ENCODE measurements around the gene KIF13A.
A peak's percentile ranks its signal among the peaks of the same experiment; 100 is the strongest.

Gene KIF13A

GRCh38 chr6:17987697-17988421 is 424 bp upstream of the KIF13A start:
- H3K27ac ChIP-seq, result no peak overlapping the region

GRCh38 chr6:17986656-17987446 is 584 bp downstream of the KIF13A start:
- DNase-seq (ENCODE audit: low read depth, low spot score), result no peak
- TF ChIP-seq EZH2 (IDR thresholded peaks at IDR 0.05), result no peak
- Histone ChIP-seq H3K27ac (no peak overlapping the region), H3K9me3 (ENCODE audit: low read depth, low read length) (no peaks in the 10 kb centered on the region), H3K36me3 (ENCODE audit: insufficient read depth, low read length) (no peaks in the 10 kb centered on the region), H3K9ac (ENCODE audit: insufficient read length) (peak overlapping the region; percentile 69), H3K4me3 (peak overlapping the region; percentile 89)

More at GRCh38 chr6:17987697-17988421, 424 bp upstream of the KIF13A start:
- no peak for DNase-seq (ENCODE audit: low read depth, low spot score)
- Histone ChIP-seq H3K9me3 (ENCODE audit: low read depth, low read length) (no peaks in the 10 kb centered on the region), H3K36me3 (ENCODE audit: insufficient read depth, low read length) (no peaks in the 10 kb centered on the region), H3K4me3 (peak overlapping the region; percentile 80), H3K9ac (ENCODE audit: insufficient read length) (peak overlapping the region; percentile 73)
- TF ChIP-seq FOXP2 (optimal IDR thresholded peaks at IDR 0.05; ENCODE audit: control extremely low read depth, extremely low read length, insufficient read depth) (no peak), EZH2 (IDR thresholded peaks at IDR 0.05) (no peak), POLR2AphosphoS5 (IDR thresholded peaks at IDR 0.05; ENCODE audit: borderline replicate concordance, low read depth, low read length) (peak; percentile 35; the same call in 1 of the 2 replicates)

GRCh38 chr6:17985934-17986655 is 1.3 kb downstream of the KIF13A start:
- TF ChIP-seq EZH2 (IDR thresholded peaks at IDR 0.05) (no peak), FOXP2 (optimal IDR thresholded peaks at IDR 0.05; ENCODE audit: control extremely low read depth, extremely low read length, insufficient read depth) (no peak), POLR2AphosphoS5 (IDR thresholded peaks at IDR 0.05; ENCODE audit: borderline replicate concordance, low read depth, low read length) (no peak)
- Histone ChIP-seq H3K4me3 (peak overlapping the region; percentile 89), H3K27ac (0 out of 2 replicates have a peak overlapping the region, but pooled peaks have one; percentile 37), H3K36me3 (ENCODE audit: insufficient read depth, low read length) (no peaks in the 10 kb centered on the region), H3K9me3 (ENCODE audit: low read depth, low read length) (no peaks in the 10 kb centered on the region), H3K9ac (ENCODE audit: insufficient read length) (peak overlapping the region; percentile 13)
- no peak for DNase-seq (ENCODE audit: low read depth, low spot score)

GRCh38 chr6:17984812-17985670 is 2.4 kb downstream of the KIF13A start:
- H3K9ac ChIP-seq (ENCODE audit: insufficient read length), result no peak overlapping the region
- peak overlapping the region; percentile 89 for H3K4me3 ChIP-seq
- DNase-seq (ENCODE audit: low read depth, low spot score), result no peak
- H3K9me3 ChIP-seq (ENCODE audit: low read depth, low read length), result no peaks in the 10 kb centered on the region
- H3K36me3 ChIP-seq (ENCODE audit: insufficient read depth, low read length), result no peaks in the 10 kb centered on the region
- TF ChIP-seq POLR2AphosphoS5 (IDR thresholded peaks at IDR 0.05; ENCODE audit: borderline replicate concordance, low read depth, low read length), result no peak
- TF ChIP-seq FOXP2 (optimal IDR thresholded peaks at IDR 0.05; ENCODE audit: control extremely low read depth, extremely low read length, insufficient read depth), result no peak
- no peak for TF ChIP-seq EZH2 (IDR thresholded peaks at IDR 0.05)
- H3K27ac ChIP-seq, result 0 out of 2 replicates have a peak overlapping the region, but pooled peaks have one; percentile 19

- TF ChIP-seq EZH2 (IDR thresholded peaks at IDR 0.05) (no peak), FOXP2 (optimal IDR thresholded peaks at IDR 0.05; ENCODE audit: control extremely low read depth, extremely low read length, insufficient read depth) (no peak), POLR2AphosphoS5 (IDR thresholded peaks at IDR 0.05; ENCODE audit: borderline replicate concordance, low read depth, low read length) (no peak)
- Histone ChIP-seq H3K9ac (ENCODE audit: insufficient read length) (no peak overlapping the region), H3K36me3 (ENCODE audit: insufficient read depth, low read length) (no peaks in the 10 kb centered on the region), H3K9me3 (ENCODE audit: low read depth, low read length) (no peaks in the 10 kb centered on the region), H3K4me3 (peak overlapping the region; percentile 89), H3K27ac (0 out of 2 replicates have a peak overlapping the region, but pooled peaks have one; percentile 19)
- no peak for DNase-seq (ENCODE audit: low read depth, low spot score)
These were observed 3.0 kb downstream of the KIF13A start for GRCh38 chr6:17984399-17984798.

- Histone ChIP-seq H3K4me3 (no peak overlapping the region), H3K9ac (ENCODE audit: insufficient read length) (no peak overlapping the region), H3K27ac (no peak overlapping the region), H3K9me3 (ENCODE audit: low read depth, low read length) (no peaks in the 10 kb centered on the region), H3K36me3 (ENCODE audit: insufficient read depth, low read length) (no peaks in the 10 kb centered on the region)
- TF ChIP-seq POLR2AphosphoS5 (IDR thresholded peaks at IDR 0.05; ENCODE audit: borderline replicate concordance, low read depth, low read length), result no peak
- TF ChIP-seq FOXP2 (optimal IDR thresholded peaks at IDR 0.05; ENCODE audit: control extremely low read depth, extremely low read length, insufficient read depth), result no peak
- TF ChIP-seq EZH2 (IDR thresholded peaks at IDR 0.05), result no peak
- no peak for DNase-seq (ENCODE audit: low read depth, low spot score)
These were observed 3.7 kb downstream of the KIF13A start for GRCh38 chr6:17983730-17984129.

GRCh38 chr6:17980329-17980728 is 7.1 kb downstream of the KIF13A start:
- no peak for DNase-seq (ENCODE audit: low read depth, low spot score)
- TF ChIP-seq EZH2 (IDR thresholded peaks at IDR 0.05) (no peak), POLR2AphosphoS5 (IDR thresholded peaks at IDR 0.05; ENCODE audit: borderline replicate concordance, low read depth, low read length) (no peak), FOXP2 (optimal IDR thresholded peaks at IDR 0.05; ENCODE audit: control extremely low read depth, extremely low read length, insufficient read depth) (no peak)
- H3K9ac ChIP-seq (ENCODE audit: insufficient read length), result no peak overlapping the region
- H3K27ac ChIP-seq, result no peak overlapping the region
- H3K9me3 ChIP-seq (ENCODE audit: low read depth, low read length), result no peaks in the 10 kb centered on the region
- no peaks in the 10 kb centered on the region for H3K36me3 ChIP-seq (ENCODE audit: insufficient read depth, low read length)
- H3K4me3 ChIP-seq, result no peak overlapping the region

Measured in SK-N-MC (cell line).